Caco-2 (cell line): ENCODE measurements around the gene MYOM3. TPM values are rescaled to one million over a fixed set of nuclear protein-coding genes. Genes with fewer than 3 reads are reported as not detected.

Experiments used
- BruUV-seq: library from RNA; stranded (reverse); fragments of 400-500 nt; replicated peaks from 2 replicates; lab custom pipeline; 2021; lab: Mats Ljungman, UMichigan
- CTCF ChIA-PET: fragments of 300-600 bp; sonication (Branson Sonifier 250); formaldehyde crosslinking; loops from one replicate; lab custom pipeline; 2022; ENCODE audit warnings: antibody characterized with exemption; lab: Charles Lee
- POLR2A ChIA-PET: fragments of 300-600 bp; sonication (Branson Sonifier 250); formaldehyde crosslinking; loops from one replicate; lab custom pipeline; 2022; ENCODE audit warnings: antibody characterized with exemption; lab: Charles Lee
- DNase-seq, 2 experiments: peaks; one replicate each; pipeline versions ENCODE4 v3.0.0 to v3.0.0-alpha.2; 2020 to 2022
- H3K27me3 ChIP-seq: replicated peaks from 2 replicates; pipeline ENCODE4 v1.6.0; 2011; ENCODE audit warnings: low read length; ENCODE audit not compliant: control insufficient read depth, insufficient read depth
- H3K36me3 ChIP-seq: 2 replicates; pipeline ENCODE4 v1.5.1; 2011; ENCODE audit warnings: low read length; ENCODE audit not compliant: control insufficient read depth, insufficient read depth
- H3K4me1 ChIP-seq: fragments of 250-450 bp; sonication (Bioruptor Pico); 2 replicates; pipeline ENCODE4 v1.5.1; 2020; ENCODE audit warnings: mild to moderate bottlenecking
- H3K4me3 ChIP-seq: 2 replicates; pipeline ENCODE4 v1.5.1; 2011; ENCODE audit warnings: low read depth, mild to moderate bottlenecking, control low read depth, low read length
- H3K9me3 ChIP-seq: fragments of 250-450 bp; sonication (Bioruptor Pico); 2 replicates; pipeline ENCODE4 v1.5.1; 2020; ENCODE audit warnings: mild to moderate bottlenecking, moderate library complexity
- H3K27ac Mint-ChIP-seq: one replicate; pipeline ENCODE4 v1.8.0; 2022; ENCODE audit warnings: mixed read lengths; ENCODE audit not compliant: unreplicated experiment
- H3K27me3 Mint-ChIP-seq: one replicate; pipeline ENCODE4 v1.8.0; 2022; ENCODE audit warnings: mixed read lengths; ENCODE audit not compliant: insufficient read depth, unreplicated experiment
- H3K36me3 Mint-ChIP-seq: one replicate; pipeline ENCODE4 v1.8.0; 2022; ENCODE audit warnings: mild to moderate bottlenecking, mixed read lengths; ENCODE audit not compliant: insufficient read depth, unreplicated experiment
- H3K4me1 Mint-ChIP-seq: one replicate; pipeline ENCODE4 v1.8.0; 2022; ENCODE audit warnings: low read depth, mixed read lengths; ENCODE audit not compliant: unreplicated experiment
- H3K4me3 Mint-ChIP-seq: one replicate; pipeline ENCODE4 v1.8.0; 2022; ENCODE audit warnings: mild to moderate bottlenecking, moderate library complexity, mixed read lengths; ENCODE audit not compliant: unreplicated experiment
- H3K9me3 Mint-ChIP-seq: one replicate; pipeline ENCODE4 v1.8.0; 2022; ENCODE audit warnings: mixed read lengths; ENCODE audit not compliant: unreplicated experiment
- intact Hi-C: fragments of 100-400 bp; cut with micrococcal nuclease; formaldehyde crosslinking; loops from one replicate; pipeline ENCODE4 v1.10.0; 2022; ENCODE audit not compliant: unreplicated experiment
- total RNA-seq: library from RNA; stranded (reverse); gene quantifications from 2 replicates; pipeline ENCODE4 v1.2.3, GENCODE V29; 2022
- TF ChIP-seq, protein P1 (sequence below), 2 experiments: fragments of 200-600 bp in 1 of 2; IDR thresholded peaks; 1 replicate in 1 of 2; 2 replicates in 1 of 2; pipeline versions ENCODE4 v1.5.1 to v1.8.0; 2011 to 2022; ENCODE audit warnings: antibody characterized with exemption in 1 of 2, control low read depth in 1 of 2, inconsistent platforms in 1 of 2, low read depth in 1 of 2, low read length in 1 of 2, mild to moderate bottlenecking in 1 of 2, moderate library complexity in 1 of 2; ENCODE audit not compliant: insufficient read depth in 1 of 2, severe bottlenecking in 1 of 2, unreplicated experiment in 1 of 2

Gene MYOM3
- total RNA-seq, 1 experiment from 2014 or later: not detected

DNA sequence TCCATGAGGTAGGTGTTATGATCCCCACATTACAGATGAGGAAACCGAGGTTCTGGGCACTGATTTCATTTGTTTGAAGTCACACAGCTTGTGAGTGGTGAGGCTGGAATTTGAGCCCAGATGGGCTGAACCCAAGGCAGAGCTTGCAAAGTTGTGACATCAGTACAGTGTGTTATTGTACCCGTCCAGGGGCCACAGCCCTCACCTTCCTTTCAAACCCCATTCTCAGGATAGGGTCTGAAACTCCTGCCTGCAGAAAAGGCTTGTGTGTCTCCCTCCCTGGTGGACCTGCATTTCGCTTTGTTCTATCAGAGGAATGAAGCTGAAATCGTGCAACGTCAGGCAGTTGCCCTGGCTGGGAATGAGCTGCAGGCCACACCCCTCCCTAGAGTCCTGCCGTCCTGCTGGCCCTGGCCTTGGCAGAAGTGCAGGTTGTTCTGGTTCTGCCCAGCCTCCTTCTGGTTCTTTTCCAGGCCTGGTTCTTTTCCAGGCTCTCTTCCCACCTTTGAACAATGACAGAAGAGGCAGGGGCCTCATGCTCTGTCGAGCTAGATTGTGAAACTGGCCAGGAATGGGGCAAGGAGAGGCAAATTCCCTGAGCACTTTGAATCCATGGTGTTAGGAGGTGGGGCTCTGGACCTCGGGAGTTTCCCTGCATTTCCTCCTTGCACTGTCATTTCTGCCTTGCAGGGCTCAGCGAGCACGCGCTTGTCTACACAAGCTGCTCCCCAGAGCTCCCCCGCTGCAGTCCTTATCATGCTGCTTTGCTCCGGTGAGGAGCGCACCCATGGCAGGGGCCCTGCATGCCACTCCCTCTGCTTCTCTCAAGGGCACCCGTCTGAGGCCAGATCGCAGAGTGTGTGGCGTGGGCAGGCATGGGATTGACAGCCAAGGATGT lies 8.2 kb upstream of the MYOM3 start:
- peaks cover 15% of the 10 kb centered on the region for H3K4me1 Mint-ChIP-seq
- no peaks in the 10 kb centered on the region for H3K36me3 Mint-ChIP-seq
- BruUV-seq: no TSS peak
- H3K27me3 Mint-ChIP-seq: no peaks in the 10 kb centered on the region
- H3K4me3 ChIP-seq: no peak overlapping the region
- H3K9me3 ChIP-seq: no peaks in the 10 kb centered on the region
- H3K36me3 ChIP-seq: no peaks in the 10 kb centered on the region
- no peak overlapping the region for H3K4me3 Mint-ChIP-seq
- ChIA-PET CTCF (no interaction called here), POLR2A (interaction anchor here (0.5 to 1.0 kb wide), 3 partner anchors 17 to 140 kb away, joined by 3 to 4 read pairs (median 3); partner anchors contain the start of gene SRSF10)
- TF ChIP-seq, protein P1, sequence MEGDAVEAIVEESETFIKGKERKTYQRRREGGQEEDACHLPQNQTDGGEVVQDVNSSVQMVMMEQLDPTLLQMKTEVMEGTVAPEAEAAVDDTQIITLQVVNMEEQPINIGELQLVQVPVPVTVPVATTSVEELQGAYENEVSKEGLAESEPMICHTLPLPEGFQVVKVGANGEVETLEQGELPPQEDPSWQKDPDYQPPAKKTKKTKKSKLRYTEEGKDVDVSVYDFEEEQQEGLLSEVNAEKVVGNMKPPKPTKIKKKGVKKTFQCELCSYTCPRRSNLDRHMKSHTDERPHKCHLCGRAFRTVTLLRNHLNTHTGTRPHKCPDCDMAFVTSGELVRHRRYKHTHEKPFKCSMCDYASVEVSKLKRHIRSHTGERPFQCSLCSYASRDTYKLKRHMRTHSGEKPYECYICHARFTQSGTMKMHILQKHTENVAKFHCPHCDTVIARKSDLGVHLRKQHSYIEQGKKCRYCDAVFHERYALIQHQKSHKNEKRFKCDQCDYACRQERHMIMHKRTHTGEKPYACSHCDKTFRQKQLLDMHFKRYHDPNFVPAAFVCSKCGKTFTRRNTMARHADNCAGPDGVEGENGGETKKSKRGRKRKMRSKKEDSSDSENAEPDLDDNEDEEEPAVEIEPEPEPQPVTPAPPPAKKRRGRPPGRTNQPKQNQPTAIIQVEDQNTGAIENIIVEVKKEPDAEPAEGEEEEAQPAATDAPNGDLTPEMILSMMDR (IDR thresholded peaks at IDR 0.05; ENCODE audit: insufficient read depth in 1 of 2, low read depth in 1 of 2, low read length in 1 of 2, severe bottlenecking in 1 of 2, unreplicated experiment in 1 of 2): no peak
- peak in 1 of 2 experiments; percentile 53 for DNase-seq
- peaks cover 30% of the 10 kb centered on the region for H3K4me1 ChIP-seq
- H3K9me3 Mint-ChIP-seq: no peaks in the 10 kb centered on the region
- H3K27me3 ChIP-seq: no peaks in the 10 kb centered on the region
- intact Hi-C loops: no loop called here
- no peak overlapping the region for H3K27ac Mint-ChIP-seq

DNA sequence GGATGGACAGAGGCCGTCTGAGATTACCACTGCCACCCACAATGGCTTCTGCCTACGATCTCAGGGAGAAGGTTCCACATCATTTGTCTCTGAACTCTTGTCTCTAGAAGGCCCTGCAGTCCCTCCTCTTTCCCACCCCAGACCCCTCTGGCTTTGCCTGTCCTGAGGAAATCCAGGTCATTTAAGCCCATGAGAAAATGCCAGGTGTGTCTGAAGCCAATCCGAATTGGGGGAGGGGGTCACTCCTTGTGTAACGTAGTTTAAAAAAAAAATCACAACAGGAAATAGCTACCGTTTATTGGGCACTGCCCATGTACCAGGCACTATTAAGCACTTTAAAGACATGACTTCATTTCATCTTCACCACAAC lies 7.5 kb upstream of the MYOM3 start:
- Mint-ChIP-seq H3K9me3 (no peaks in the 10 kb centered on the region), H3K36me3 (no peaks in the 10 kb centered on the region), H3K4me1 (peaks cover 15% of the 10 kb centered on the region), H3K27me3 (no peaks in the 10 kb centered on the region), H3K27ac (no peak overlapping the region), H3K4me3 (no peak overlapping the region)
- CTCF ChIA-PET: no interaction called here
- intact Hi-C loops: no loop called here
- Histone ChIP-seq H3K27me3 (no peaks in the 10 kb centered on the region), H3K4me3 (no peak overlapping the region), H3K4me1 (peaks cover 30% of the 10 kb centered on the region), H3K9me3 (no peaks in the 10 kb centered on the region), H3K36me3 (no peaks in the 10 kb centered on the region)
- POLR2A ChIA-PET: interaction anchor here (1.0 kb wide), 1 partner anchor 32 kb away, joined by 3 read pairs; no protein-coding TSS in a partner anchor
- TF ChIP-seq, protein P1 (IDR thresholded peaks at IDR 0.05; ENCODE audit: insufficient read depth in 1 of 2, low read depth in 1 of 2, low read length in 1 of 2, severe bottlenecking in 1 of 2, unreplicated experiment in 1 of 2): no peak
- no TSS peak for BruUV-seq
- DNase-seq: no peak

DNA sequence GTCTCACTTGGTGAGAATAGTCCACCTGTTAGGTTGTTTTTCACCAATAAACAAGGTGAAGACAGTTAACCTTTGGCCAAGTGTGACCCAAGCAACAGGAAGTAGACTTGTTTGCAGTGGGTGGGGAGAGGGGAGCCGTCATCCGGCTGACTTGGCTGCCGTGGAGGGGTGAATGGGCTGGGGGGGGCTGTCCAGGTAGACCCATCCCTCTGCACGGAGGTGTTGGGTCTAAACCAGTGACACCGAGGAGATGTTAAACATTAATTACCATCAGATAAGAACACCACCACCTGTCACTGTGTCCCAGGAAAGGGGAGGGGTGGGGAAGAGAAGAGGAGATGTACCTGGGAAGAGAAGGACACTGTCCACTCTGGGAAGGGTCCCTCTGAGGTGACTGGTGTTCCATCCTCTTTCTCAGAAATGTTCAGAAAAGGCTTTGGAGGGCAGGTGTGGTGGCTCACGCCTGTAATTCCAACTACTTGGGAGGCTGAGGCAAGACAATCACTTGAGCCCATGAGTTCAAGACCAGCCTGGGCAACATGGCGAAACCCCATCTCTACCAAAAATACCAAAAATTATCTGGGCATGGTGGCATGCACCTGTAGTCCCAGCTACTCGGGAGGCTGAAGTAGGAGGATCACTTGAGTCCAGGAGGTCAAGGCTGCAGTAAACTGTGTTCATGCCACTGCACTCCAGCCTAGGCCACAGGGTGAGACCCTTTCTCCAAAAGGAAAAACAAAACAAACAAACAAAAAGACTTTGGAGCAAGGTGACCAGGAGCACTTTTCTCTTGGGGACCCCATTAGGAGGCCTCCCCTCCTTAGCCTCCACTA lies 6.7 kb upstream of the MYOM3 start:
- no peaks in the 10 kb centered on the region for H3K36me3 ChIP-seq
- H3K27ac Mint-ChIP-seq: peak overlapping the region; percentile 26
- H3K9me3 Mint-ChIP-seq: no peaks in the 10 kb centered on the region
- CTCF ChIA-PET: interaction anchor here (0.6 to 1.0 kb wide), 2 partner anchors 31 to 47 kb away, joined by 4 read pairs; no protein-coding TSS in a partner anchor
- H3K9me3 ChIP-seq: no peaks in the 10 kb centered on the region
- peaks cover 30% of the 10 kb centered on the region for H3K4me1 ChIP-seq
- peak; percentile 24 to 76 for DNase-seq
- H3K4me3 Mint-ChIP-seq: no peak overlapping the region
- TF ChIP-seq, protein P1 (IDR thresholded peaks at IDR 0.05; ENCODE audit: insufficient read depth in 1 of 2, low read depth in 1 of 2, low read length in 1 of 2, severe bottlenecking in 1 of 2, unreplicated experiment in 1 of 2): no peak
- no peaks in the 10 kb centered on the region for H3K27me3 Mint-ChIP-seq
- no TSS peak for BruUV-seq
- H3K4me3 ChIP-seq: no peak overlapping the region
- POLR2A ChIA-PET: no interaction called here
- H3K27me3 ChIP-seq: no peaks in the 10 kb centered on the region
- intact Hi-C loops: no loop called here
- no peaks in the 10 kb centered on the region for H3K36me3 Mint-ChIP-seq
- H3K4me1 Mint-ChIP-seq: peaks cover 15% of the 10 kb centered on the region
